Ovary (tissue), 3 donors: ENCODE results near the gene FOXO1.

Experiments
- CTCF ChIP-seq, 3 donors: fragments of 450-650 bp in 2 of 3; fragments of 200-600 bp in 1 of 3; IDR thresholded peaks; one replicate each; pipeline versions ENCODE4 v1.5.1 to v1.8.0; 2016 to 2022; ENCODE audit warnings: antibody characterized with exemption in 3 of 3, mild to moderate bottlenecking in 1 of 3
- EP300 ChIP-seq: sonication (generic); formaldehyde crosslinking; IDR thresholded peaks from one replicate; pipeline ENCODE4 v1.6.1; 2017; ENCODE audit warnings: antibody characterized with exemption
- POLR2A ChIP-seq: fragments of 450-650 bp; IDR thresholded peaks from one replicate; pipeline ENCODE4 v1.6.1; 2017; ENCODE audit warnings: antibody characterized with exemption, mild to moderate bottlenecking, moderate library complexity
- donor health status: DM: no; HTN: no; CAD: no.

GRCh38 chr13:40586886-40587565 lies 79.4 kb downstream of the FOXO1 start:
- no peak for TF ChIP-seq CTCF (IDR thresholded peaks at IDR 0.05)
- TF ChIP-seq POLR2A: no peak
- no peak for TF ChIP-seq EP300
